HCT116 (cell line): Measurements from ENCODE around the gene CRHR2. TPM values are rescaled to one million over a fixed set of nuclear protein-coding genes. Genes with fewer than 3 reads are reported as not detected.

ENCODE experiments used
- ATAC-seq: fragments of 200-7000 bp; cut with Tn5 transposase; 2 replicates; pipeline ENCODE4 v1.9.1; 2020; ENCODE audit warnings: mild to moderate bottlenecking, moderate library complexity
- BruUV-seq: library from RNA; stranded (reverse); fragments of 400-500 nt; replicated peaks from 2 replicates; lab custom pipeline; 2021; lab: Mats Ljungman, UMichigan
- CTCF ChIA-PET: fragments of 300-600 bp; sonication (Branson Sonifier 250); formaldehyde crosslinking; loops from one replicate; lab custom pipeline; 2021; ENCODE audit warnings: antibody characterized with exemption; lab: Charles Lee
- POLR2A ChIA-PET: fragments of 300-600, 350-600 bp; sonication (Branson Sonifier 250); formaldehyde crosslinking; loops from one replicate; lab custom pipeline; 2021; ENCODE audit warnings: antibody characterized with exemption; lab: Charles Lee
- RAD21 ChIA-PET, 2 experiments: fragments of 300-600 bp; sonication (Branson Sonifier 250); formaldehyde crosslinking; loops; one replicate each; lab custom pipeline; 2023; ENCODE audit warnings: low total read pairs in 2 of 2; ENCODE audit not compliant: uncharacterized antibody in 2 of 2, unreplicated experiment in 2 of 2, low non-redundant PET in 1 of 2; lab: Charles Lee
- DNase-seq: peaks from one replicate; pipeline ENCODE4 v3.0.0-alpha.2; 2010; ENCODE audit warnings: low read depth, low spot score
- H2AFZ ChIP-seq: fragments of 200-600 bp; shearing (Covaris generic), sonication (generic); 2 replicates; pipeline ENCODE4 v1.6.1; 2017; ENCODE audit warnings: low read depth, mixed run types, mixed read lengths, antibody characterized with exemption, low read length; ENCODE audit not compliant: poor library complexity, severe bottlenecking
- H3K27ac ChIP-seq: 2 replicates; pipeline ENCODE4 v1.5.1; 2012; ENCODE audit warnings: low read depth, low read length
- H3K27me3 ChIP-seq: fragments of 200-600 bp; sonication (generic); 2 replicates; pipeline ENCODE4 v1.6.1; 2016; ENCODE audit warnings: mixed run types, low read length, mixed read lengths; ENCODE audit not compliant: insufficient read depth
- H3K36me3 ChIP-seq, 2 experiments: fragments of 200-500 bp in 1 of 2; fragments of 200-600 bp in 1 of 2; sonication (Bioruptor generic) in 1 of 2; sonication (generic) in 1 of 2; 2 replicates each; pipeline versions ENCODE4 v1.5.1 to v1.6.1; 2014 to 2016; ENCODE audit warnings: low read length in 2 of 2, inconsistent platforms in 1 of 2, mixed read lengths in 1 of 2, mixed run types in 1 of 2; ENCODE audit not compliant: insufficient read depth in 2 of 2, control insufficient read depth in 1 of 2
- H3K4me1 ChIP-seq, 2 experiments: fragments of 200-600 bp in 1 of 2; sonication (generic) in 1 of 2; 2 replicates each; pipeline versions ENCODE4 v1.5.1 to v1.6.1; 2012 to 2017; ENCODE audit warnings: low read length in 2 of 2, inconsistent platforms in 1 of 2, mild to moderate bottlenecking in 1 of 2, mixed read lengths in 1 of 2, mixed run types in 1 of 2, moderate library complexity in 1 of 2; ENCODE audit not compliant: insufficient read depth in 2 of 2, control insufficient read depth in 1 of 2
- H3K4me2 ChIP-seq: fragments of 200-600 bp; sonication (generic); 2 replicates; pipeline ENCODE4 v1.6.1; 2017; ENCODE audit warnings: mixed run types, low read length, mixed read lengths
- H3K4me3 ChIP-seq, 2 experiments: fragments of 200-600 bp in 1 of 2; sonication (generic) in 1 of 2; replicated peaks in 1 of 2; 2 replicates each; pipeline ENCODE4 v1.5.1; 2011 to 2016; ENCODE audit warnings: low read length in 2 of 2, control low read depth in 1 of 2, low read depth in 1 of 2, mild to moderate bottlenecking in 1 of 2, mixed read lengths in 1 of 2, mixed run types in 1 of 2
- H3K79me2 ChIP-seq: fragments of 200-600 bp; sonication (generic); 2 replicates; pipeline ENCODE4 v1.6.1; 2017; ENCODE audit warnings: mild to moderate bottlenecking, mixed run types, low read length, moderate library complexity, mixed read lengths; ENCODE audit not compliant: insufficient read depth
- H3K9ac ChIP-seq: fragments of 200-600 bp; sonication (generic); 2 replicates; pipeline ENCODE4 v1.6.1; 2016; ENCODE audit warnings: low read length, mixed read lengths
- H3K9me2 ChIP-seq: fragments of 200-600 bp; sonication (generic), shearing (Covaris generic); 2 replicates; pipeline ENCODE4 v1.6.1; 2017; ENCODE audit warnings: mixed run types, mild to moderate bottlenecking, moderate library complexity; ENCODE audit not compliant: insufficient read depth
- H3K9me3 ChIP-seq, 2 experiments: fragments of 200-500 bp in 1 of 2; fragments of 200-600 bp in 1 of 2; sonication (Bioruptor generic) in 1 of 2; sonication (generic) in 1 of 2; 2 replicates each; pipeline ENCODE4 v1.6.1; 2014 to 2017; ENCODE audit warnings: low read length in 2 of 2, mixed read lengths in 2 of 2, inconsistent platforms in 1 of 2, low read depth in 1 of 2, mild to moderate bottlenecking in 1 of 2, mixed run types in 1 of 2, moderate library complexity in 1 of 2; ENCODE audit not compliant: control insufficient read depth in 1 of 2, insufficient read depth in 1 of 2
- H4K20me1 ChIP-seq: fragments of 200-600 bp; sonication (generic), shearing (Covaris generic); 2 replicates; pipeline ENCODE4 v1.6.1; 2017; ENCODE audit warnings: mixed run types, mild to moderate bottlenecking, moderate library complexity; ENCODE audit not compliant: insufficient read depth
- ATF3 ChIP-seq: IDR thresholded peaks from 2 replicates; pipeline ENCODE4 v1.6.1; 2012
- CEBPB ChIP-seq: IDR thresholded peaks from 2 replicates; pipeline ENCODE4 v1.6.1; 2012; ENCODE audit warnings: low read depth
- EZH2 ChIP-seq: fragments of 200-600 bp; sonication (generic); IDR thresholded peaks from 2 replicates; pipeline ENCODE4 v1.6.1; 2017; ENCODE audit warnings: antibody characterized with exemption, mixed run types
- SRF ChIP-seq: IDR thresholded peaks from 2 replicates; pipeline ENCODE4 v1.6.1; 2012; ENCODE audit warnings: low read depth
- TCF7L2 ChIP-seq: IDR thresholded peaks from 2 replicates; pipeline ENCODE4 v1.7.0; 2011; ENCODE audit warnings: borderline replicate concordance, inconsistent platforms; ENCODE audit not compliant: insufficient read depth, insufficient read length; ENCODE audit errors: extremely low read depth
- intact Hi-C: fragments of 100-400 bp; cut with micrococcal nuclease; formaldehyde crosslinking; loops from 2 replicates; pipeline ENCODE4 v1.10.0; 2022
- total RNA-seq: library from RNA; stranded (reverse); gene quantifications from one replicate; pipeline ENCODE4 v1.2.1, GENCODE V29; 2021; ENCODE audit not compliant: unreplicated experiment

The CRHR2 gene
- total RNA-seq, 1 experiment from 2014 or later: not detected

- no TSS peak for BruUV-seq
- Histone ChIP-seq H3K9me2 (no peaks in the 10 kb centered on the region), H4K20me1 (no peaks in the 10 kb centered on the region), H2AFZ (no peak overlapping the region), H3K27ac (no peak overlapping the region), H3K36me3 (no peaks in the 10 kb centered on the region), H3K4me1 (no peaks in the 10 kb centered on the region), H3K9ac (no peak overlapping the region), H3K9me3 (no peaks in the 10 kb centered on the region), H3K4me2 (no peak overlapping the region), H3K4me3 (no peak overlapping the region), H3K79me2 (no peaks in the 10 kb centered on the region), H3K27me3 (peaks cover 10% of the 10 kb centered on the region; the same call in 1 of the 2 replicates)
- ChIA-PET CTCF (no interaction called here), POLR2A (no interaction called here), RAD21 (no interaction called here)
- ATAC-seq (peak; percentile 21; the same call in 1 of the 2 replicates), DNase-seq (no peak)
- intact Hi-C loops: no loop called here
- TF ChIP-seq CEBPB (no peak), SRF (no peak)
Observed at GRCh38 chr7:30665449-30665848, 16.8 kb downstream of the CRHR2 start.

- POLR2A ChIA-PET: no interaction called here
- H3K4me1 ChIP-seq: no peaks in the 10 kb centered on the region
- ATAC-seq: no peak
Observed at GRCh38 chr7:30665043-30665442, 17.2 kb downstream of the CRHR2 start.

More at GRCh38 chr7:30665043-30665442, 17.2 kb downstream of the CRHR2 start:
- Histone ChIP-seq H3K4me2 (no peak overlapping the region), H3K27me3 (peaks cover 7% of the 10 kb centered on the region; the same call in 1 of the 2 replicates), H3K9me3 (no peaks in the 10 kb centered on the region), H3K79me2 (no peaks in the 10 kb centered on the region), H3K36me3 (no peaks in the 10 kb centered on the region), H3K9ac (no peak overlapping the region), H3K27ac (no peak overlapping the region), H4K20me1 (no peaks in the 10 kb centered on the region), H2AFZ (no peak overlapping the region), H3K4me3 (no peak overlapping the region), H3K9me2 (no peaks in the 10 kb centered on the region)
- BruUV-seq: no TSS peak
- DNase-seq: no peak
- CTCF ChIA-PET: no interaction called here
- no peak for TF ChIP-seq ATF3
- no peak for TF ChIP-seq TCF7L2
- no peak for TF ChIP-seq EZH2
- intact Hi-C loops: no loop called here
- RAD21 ChIA-PET: no interaction called here
